ENCODE measurements around the gene CD244.
"Not testable (repeated sequence)": the region's sequence is repeated elsewhere in the genome, so short reads cannot be mapped to it uniquely, and the experiment has no call there.

Gene CD244

GRCh38 chr1:160877221-160877620, 14.5 kb upstream of the CD244 start:
- FAIRE-seq, result no peak

GRCh38 chr1:160876311-160876710, 13.6 kb upstream of the CD244 start:
- no peak for FAIRE-seq

- not testable (repeated sequence) for FAIRE-seq
Measured at GRCh38 chr1:160875591-160875990, 12.9 kb upstream of the CD244 start.

- no peak for FAIRE-seq
Measured at GRCh38 chr1:160874935-160875334, 12.2 kb upstream of the CD244 start.

- no peak for FAIRE-seq
Measured at GRCh38 chr1:160868141-160868540, 5.5 kb upstream of the CD244 start.

- not testable (repeated sequence) for FAIRE-seq
Measured at GRCh38 chr1:160867651-160868050, 5.0 kb upstream of the CD244 start.

GRCh38 chr1:160866695-160867260, 4.1 kb upstream of the CD244 start:
- no peak for FAIRE-seq

GRCh38 chr1:160866001-160866694, 3.5 kb upstream of the CD244 start:
- FAIRE-seq, result no peak

- no peak for FAIRE-seq
Measured at GRCh38 chr1:160865337-160865736, 2.6 kb upstream of the CD244 start.

GRCh38 chr1:160864173-160864572, 1.5 kb upstream of the CD244 start:
- no peak for FAIRE-seq

GRCh38 chr1:160863774-160864131, 1.1 kb upstream of the CD244 start:
- FAIRE-seq, result no peak

- FAIRE-seq, result no peak
Measured at GRCh38 chr1:160863061-160863773, 530 bp upstream of the CD244 start.

GRCh38 chr1:160860840-160861505, 1.7 kb downstream of the CD244 start:
- no peak for FAIRE-seq

GRCh38 chr1:160859166-160859565, 3.5 kb downstream of the CD244 start:
- FAIRE-seq, result no peak

- FAIRE-seq, result no peak
Measured at GRCh38 chr1:160858507-160858906, 4.2 kb downstream of the CD244 start.

GRCh38 chr1:160858097-160858496, 4.6 kb downstream of the CD244 start:
- FAIRE-seq, result no peak

- FAIRE-seq, result no peak
Measured at GRCh38 chr1:160855181-160855981, 7.3 kb downstream of the CD244 start.

GRCh38 chr1:160853754-160854153, 8.9 kb downstream of the CD244 start:
- no peak for FAIRE-seq

GRCh38 chr1:160853014-160853413, 9.7 kb downstream of the CD244 start:
- FAIRE-seq, result no peak

- FAIRE-seq, result no peak
Measured at GRCh38 chr1:160850993-160851392, 11.7 kb downstream of the CD244 start.

- FAIRE-seq, result no peak
Measured at GRCh38 chr1:160850541-160850940, 12.1 kb downstream of the CD244 start.

GRCh38 chr1:160846281-160846680, 16.4 kb downstream of the CD244 start:
- no peak for FAIRE-seq

Measured in TTC549 (cell line).